ENCODE measurements around the gene SLC26A4.
A peak's percentile ranks its signal among the peaks of the same experiment; 100 is the strongest.

The SLC26A4 gene

DNA sequence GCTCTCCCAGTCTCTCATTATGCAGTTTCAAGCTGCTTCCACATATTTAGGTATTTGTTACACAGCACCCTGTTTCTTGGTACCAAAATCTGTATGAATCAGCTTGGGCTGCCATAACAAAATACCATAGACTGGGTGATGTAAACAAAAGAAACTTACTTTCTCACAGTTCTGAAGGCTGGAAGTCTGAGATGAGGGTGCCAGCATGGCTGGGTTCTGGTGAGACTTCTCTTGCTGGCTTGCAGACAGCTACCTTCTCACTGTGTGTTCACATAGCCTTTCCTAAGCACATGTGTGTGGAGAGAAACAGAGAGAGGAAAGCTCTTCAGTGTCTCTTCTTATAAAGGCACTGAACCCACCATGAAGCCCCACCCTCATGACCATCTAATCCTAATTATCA is 67.6 kb downstream of the SLC26A4 start:
- no peak overlapping the region for H2AK5ac ChIP-seq (ENCODE audit: low read length)
- H3K9me3 ChIP-seq (ENCODE audit: insufficient read depth, low read depth, low read length) = no peaks in the 10 kb centered on the region
- H4K8ac ChIP-seq (ENCODE audit: low read depth, low read length) = no peak overlapping the region
- H4K12ac ChIP-seq (ENCODE audit: low read depth, low read length) = no peak overlapping the region
- no peak overlapping the region for H3K14ac ChIP-seq (ENCODE audit: low read length)
- no peaks in the 10 kb centered on the region for H3K79me1 ChIP-seq (ENCODE audit: low read length)
- no peak overlapping the region for H3K4me3 ChIP-seq (ENCODE audit: low read depth, low read length)
- no peaks in the 10 kb centered on the region for H3K36me3 ChIP-seq (ENCODE audit: control insufficient read depth in 1 of 2, insufficient read depth in 2 of 2, low read length in 2 of 2)
- no peaks in the 10 kb centered on the region for H3K27me3 ChIP-seq (ENCODE audit: insufficient read depth, low read length)
- no peak overlapping the region for H2BK120ac ChIP-seq (ENCODE audit: insufficient read depth, low read length, poor library complexity)
- H3K4me2 ChIP-seq (ENCODE audit: low read length) = no peak overlapping the region
- no peaks in the 10 kb centered on the region for H3K4me1 ChIP-seq (ENCODE audit: control insufficient read depth in 1 of 2, insufficient read depth in 2 of 2, low read length in 2 of 2)
- H2BK12ac ChIP-seq (ENCODE audit: low read length) = no peak overlapping the region
- no peak overlapping the region for H3K18ac ChIP-seq (ENCODE audit: low read length)
- H4K91ac ChIP-seq (ENCODE audit: low read depth, low read length) = no peak overlapping the region
- H3K9ac ChIP-seq (ENCODE audit: low read length) = no peak overlapping the region
- H3K4ac ChIP-seq (ENCODE audit: low read depth, low read length) = no peak overlapping the region
- peak; percentile 97 for DNase-seq
- no peak overlapping the region for H2BK5ac ChIP-seq (ENCODE audit: low read depth, low read length, poor library complexity)
- H3K23ac ChIP-seq (ENCODE audit: low read length) = no peak overlapping the region
- H2AFZ ChIP-seq (ENCODE audit: insufficient read depth, low read length, poor library complexity) = no peak overlapping the region
- H3K27ac ChIP-seq (ENCODE audit: low read depth, low read length) = no peak overlapping the region
- no peaks in the 10 kb centered on the region for H3K79me2 ChIP-seq (ENCODE audit: control insufficient read depth, insufficient read depth, low read length, poor library complexity)

DNA sequence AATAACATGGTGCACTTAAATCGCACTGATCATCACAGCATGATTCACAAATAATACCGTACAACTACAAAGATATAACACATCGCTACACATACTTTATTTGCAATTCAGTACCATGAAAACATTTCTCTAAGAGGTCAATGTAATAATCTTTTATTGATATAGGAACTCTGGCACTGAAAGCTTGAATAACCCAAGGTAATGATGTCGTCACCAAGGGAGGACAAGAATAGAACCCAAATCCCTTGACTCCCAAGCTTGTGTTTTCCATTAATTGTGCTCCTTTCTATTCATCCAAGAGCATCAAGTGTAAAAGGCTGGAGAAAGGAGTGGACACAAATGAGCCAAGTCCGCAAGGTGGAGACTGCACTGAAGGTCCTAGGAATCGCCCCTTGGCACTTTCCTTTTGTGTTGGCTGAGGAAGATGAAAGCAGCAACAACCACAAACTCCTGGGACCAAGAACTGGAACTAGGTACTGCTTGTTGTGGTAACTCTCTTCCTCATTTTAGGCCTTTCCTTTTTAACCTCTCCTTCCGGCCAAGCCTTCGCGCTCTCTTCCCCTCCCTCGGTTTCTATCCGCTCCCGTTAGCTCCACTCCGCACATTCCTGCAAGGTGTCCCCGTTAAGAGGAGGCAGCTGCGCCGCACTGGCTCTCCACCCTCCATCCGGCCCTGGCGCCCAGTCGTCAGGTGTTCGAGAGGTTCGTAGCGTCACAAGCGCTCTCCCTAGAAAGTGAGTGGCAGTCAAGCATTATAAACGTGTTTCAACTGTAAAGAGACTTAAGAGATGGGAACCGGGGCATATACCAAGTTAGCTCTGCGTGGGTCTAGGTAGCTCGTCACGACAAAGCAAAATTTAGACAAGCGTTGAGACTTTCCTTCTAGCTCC is 82.3 kb downstream of the SLC26A4 start:
- peak overlapping the region; percentile 2 for H3K27ac ChIP-seq (ENCODE audit: low read depth, low read length)
- peak overlapping the region; percentile 82 for H3K4me2 ChIP-seq (ENCODE audit: low read length)
- H3K4ac ChIP-seq (ENCODE audit: low read depth, low read length) = no peak overlapping the region
- peak overlapping the region; percentile 50 for H4K8ac ChIP-seq (ENCODE audit: low read depth, low read length)
- H2AFZ ChIP-seq (ENCODE audit: insufficient read depth, low read length, poor library complexity) = peak overlapping the region; percentile 82
- no peak overlapping the region for H3K9ac ChIP-seq (ENCODE audit: low read length)
- no peak overlapping the region for H2BK5ac ChIP-seq (ENCODE audit: low read depth, low read length, poor library complexity)
- no peak overlapping the region for H3K23ac ChIP-seq (ENCODE audit: low read length)
- H2AK5ac ChIP-seq (ENCODE audit: low read length) = no peak overlapping the region
- no peaks in the 10 kb centered on the region for H3K27me3 ChIP-seq (ENCODE audit: insufficient read depth, low read length)
- no peaks in the 10 kb centered on the region for H3K9me3 ChIP-seq (ENCODE audit: insufficient read depth, low read depth, low read length)
- 100% methylated on average over 2 of the region's 29 CpGs for WGBS (ENCODE audit: extremely low coverage, insufficient coverage, insufficient read length)
- no peaks in the 10 kb centered on the region for H3K36me3 ChIP-seq (ENCODE audit: control insufficient read depth in 1 of 2, insufficient read depth in 2 of 2, low read length in 2 of 2)
- H3K14ac ChIP-seq (ENCODE audit: low read length) = peak overlapping the region; percentile 5
- H3K4me1 ChIP-seq (ENCODE audit: control insufficient read depth in 1 of 2, insufficient read depth in 2 of 2, low read length in 2 of 2) = peaks cover 0 to 5% of the 10 kb centered on the region in 2 experiments
- H3K18ac ChIP-seq (ENCODE audit: low read length) = no peak overlapping the region
- peaks cover 10% of the 10 kb centered on the region for H3K79me2 ChIP-seq (ENCODE audit: control insufficient read depth, insufficient read depth, low read length, poor library complexity)
- no peak overlapping the region for H4K91ac ChIP-seq (ENCODE audit: low read depth, low read length)
- no peak overlapping the region for H2BK12ac ChIP-seq (ENCODE audit: low read length)
- no peak for DNase-seq
- no peak overlapping the region for H2BK120ac ChIP-seq (ENCODE audit: insufficient read depth, low read length, poor library complexity)
- peaks cover 6% of the 10 kb centered on the region for H3K79me1 ChIP-seq (ENCODE audit: low read length)
- peak overlapping the region; percentile 3 for H4K12ac ChIP-seq (ENCODE audit: low read depth, low read length)
- peak overlapping the region; percentile 64 for H3K4me3 ChIP-seq (ENCODE audit: low read depth, low read length)

DNA sequence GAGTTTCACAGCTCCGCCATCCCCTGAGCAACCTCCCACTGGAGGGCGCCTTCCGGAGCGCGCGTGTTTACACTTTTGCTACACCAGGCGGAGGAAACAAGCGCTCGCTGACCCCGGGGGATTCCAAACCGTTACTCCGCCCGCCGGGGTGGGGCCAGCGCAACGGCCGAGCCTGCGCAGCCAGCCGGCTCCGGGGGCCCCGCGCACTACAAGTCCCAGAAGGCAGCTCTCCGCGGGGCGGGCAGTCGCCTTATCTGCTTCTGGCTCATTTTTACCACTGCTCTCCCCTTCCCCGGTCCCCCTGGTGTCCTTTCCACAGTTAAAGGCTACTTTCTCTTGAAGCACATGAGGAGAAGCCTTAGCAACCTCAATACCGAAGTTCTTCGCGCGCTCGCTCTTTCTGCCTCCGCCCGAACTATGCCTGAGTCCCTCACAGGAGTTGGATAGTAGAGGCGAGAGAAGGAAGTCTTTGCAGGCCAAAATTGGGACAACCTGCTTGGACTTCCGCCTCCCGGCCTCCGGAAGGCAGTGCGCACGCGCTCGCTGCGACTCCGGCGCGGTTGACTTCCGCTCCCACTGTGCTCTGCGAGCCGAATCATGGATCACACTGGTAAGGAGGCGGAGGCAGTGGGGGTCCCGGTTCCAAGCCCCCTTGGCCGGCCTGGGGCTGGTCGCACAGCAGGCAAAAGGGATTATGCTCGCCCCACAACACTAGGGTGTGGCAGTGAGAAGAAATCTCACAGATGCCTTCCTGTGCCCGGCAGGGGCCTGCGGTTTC is 83.1 kb downstream of the SLC26A4 start, which contains the start of gene CBLL1:
Gene CBLL1 (plus strand): TSS at position 576 of the 778 bp plus-strand sequence. CDS start 22 bp downstream, at position 598.
- Histone ChIP-seq H3K9me3 (ENCODE audit: insufficient read depth, low read depth, low read length) (no peaks in the 10 kb centered on the region), H4K12ac (ENCODE audit: low read depth, low read length) (peak within 1 kb of the TSS; percentile 89), H4K91ac (ENCODE audit: low read depth, low read length) (peak within 1 kb of the TSS; percentile 90), H3K18ac (ENCODE audit: low read length) (peak within 1 kb of the TSS; percentile 88), H3K4me2 (ENCODE audit: low read length) (peak within 1 kb of the TSS; percentile 82), H3K79me1 (ENCODE audit: low read length) (peaks cover 6% of the 10 kb centered on the region), H3K79me2 (ENCODE audit: control insufficient read depth, insufficient read depth, low read length, poor library complexity) (peaks cover 10% of the 10 kb centered on the region), H3K14ac (ENCODE audit: low read length) (peak within 1 kb of the TSS; percentile 76), H3K4me1 (ENCODE audit: control insufficient read depth in 1 of 2, insufficient read depth in 2 of 2, low read length in 2 of 2) (peaks cover 0 to 5% of the 10 kb centered on the region in 2 experiments), H3K27me3 (ENCODE audit: insufficient read depth, low read length) (no peaks in the 10 kb centered on the region), H4K8ac (ENCODE audit: low read depth, low read length) (peak within 1 kb of the TSS; percentile 98), H3K36me3 (ENCODE audit: control insufficient read depth in 1 of 2, insufficient read depth in 2 of 2, low read length in 2 of 2) (peaks cover 0 to under 1% of the 10 kb centered on the region in 2 experiments), H2BK5ac (ENCODE audit: low read depth, low read length, poor library complexity) (peak within 1 kb of the TSS; percentile 68), H2BK12ac (ENCODE audit: low read length) (no peak within 1 kb of the TSS), H2BK120ac (ENCODE audit: insufficient read depth, low read length, poor library complexity) (peak within 1 kb of the TSS; percentile 45), H2AFZ (ENCODE audit: insufficient read depth, low read length, poor library complexity) (peak within 1 kb of the TSS; percentile 88), H3K4me3 (ENCODE audit: low read depth, low read length) (peak within 1 kb of the TSS; percentile 93), H3K9ac (ENCODE audit: low read length) (peak within 1 kb of the TSS; percentile 95), H3K23ac (ENCODE audit: low read length) (no peak within 1 kb of the TSS), H3K27ac (ENCODE audit: low read depth, low read length) (peak within 1 kb of the TSS; percentile 92), H2AK5ac (ENCODE audit: low read length) (peak within 1 kb of the TSS; percentile 50), H3K4ac (ENCODE audit: low read depth, low read length) (peak within 1 kb of the TSS; percentile 92)
- peak; percentile 97 for DNase-seq
- no CpG with 5 or more reads among the region's 56 CpGs for WGBS (ENCODE audit: extremely low coverage, insufficient coverage, insufficient read length)

DNA sequence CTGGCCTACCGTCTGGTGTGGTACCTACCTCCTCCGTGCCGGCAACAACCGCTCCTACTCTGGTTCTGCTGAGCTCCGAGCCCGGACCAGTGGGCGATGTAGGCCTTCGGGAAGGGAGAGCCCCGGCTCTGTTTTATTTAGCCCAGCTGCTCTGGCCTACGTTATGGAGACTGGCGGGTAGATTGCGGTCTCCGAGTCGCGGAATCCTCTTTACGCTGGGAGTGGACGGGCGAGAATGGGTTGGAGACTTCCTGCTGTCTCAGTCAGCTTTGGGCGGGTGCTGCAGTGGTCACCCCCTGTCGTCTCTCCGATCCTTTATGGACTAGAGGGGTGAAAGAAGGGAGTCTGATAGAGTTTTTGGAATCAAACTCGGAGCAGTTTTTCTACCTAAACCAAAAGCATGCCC is 83.7 kb downstream of the SLC26A4 start:
- Histone ChIP-seq H3K36me3 (ENCODE audit: control insufficient read depth in 1 of 2, insufficient read depth in 2 of 2, low read length in 2 of 2) (peaks cover 0 to 2% of the 10 kb centered on the region in 2 experiments), H3K4me1 (ENCODE audit: control insufficient read depth in 1 of 2, insufficient read depth in 2 of 2, low read length in 2 of 2) (peaks cover 0 to 5% of the 10 kb centered on the region in 2 experiments), H3K14ac (ENCODE audit: low read length) (peak overlapping the region; percentile 62), H3K18ac (ENCODE audit: low read length) (peak overlapping the region; percentile 88), H2BK120ac (ENCODE audit: insufficient read depth, low read length, poor library complexity) (peak overlapping the region; percentile 34), H4K91ac (ENCODE audit: low read depth, low read length) (peak overlapping the region; percentile 53), H3K27ac (ENCODE audit: low read depth, low read length) (peak overlapping the region; percentile 29), H2BK12ac (ENCODE audit: low read length) (no peak overlapping the region), H3K23ac (ENCODE audit: low read length) (no peak overlapping the region), H3K79me1 (ENCODE audit: low read length) (peaks cover 6% of the 10 kb centered on the region), H3K27me3 (ENCODE audit: insufficient read depth, low read length) (no peaks in the 10 kb centered on the region), H2BK5ac (ENCODE audit: low read depth, low read length, poor library complexity) (peak overlapping the region; percentile 49), H3K4ac (ENCODE audit: low read depth, low read length) (peak overlapping the region; percentile 92), H3K9me3 (ENCODE audit: insufficient read depth, low read depth, low read length) (no peaks in the 10 kb centered on the region), H3K4me2 (ENCODE audit: low read length) (peak overlapping the region; percentile 82), H3K79me2 (ENCODE audit: control insufficient read depth, insufficient read depth, low read length, poor library complexity) (peaks cover 10% of the 10 kb centered on the region), H4K12ac (ENCODE audit: low read depth, low read length) (peak overlapping the region; percentile 76), H2AK5ac (ENCODE audit: low read length) (peak overlapping the region; percentile 50), H3K4me3 (ENCODE audit: low read depth, low read length) (peak overlapping the region; percentile 93), H2AFZ (ENCODE audit: insufficient read depth, low read length, poor library complexity) (peak overlapping the region; percentile 88), H4K8ac (ENCODE audit: low read depth, low read length) (peak overlapping the region; percentile 92), H3K9ac (ENCODE audit: low read length) (peak overlapping the region; percentile 95)
- WGBS (ENCODE audit: extremely low coverage, insufficient coverage, insufficient read length) = no CpG with 5 or more reads among the region's 22 CpGs
- no peak for DNase-seq
